ENCODE results near the gene GCNT3. TPM values are rescaled to one million over a fixed set of nuclear protein-coding genes. Genes with fewer than 3 reads are reported as not detected.
"Not testable (repeated sequence)": the region's sequence is repeated elsewhere in the genome, so short reads cannot be mapped to it uniquely, and the experiment has no call there.

GCNT3 gene
- total RNA-seq, 1 donor from 2014 or later: 13.2 TPM

DNA sequence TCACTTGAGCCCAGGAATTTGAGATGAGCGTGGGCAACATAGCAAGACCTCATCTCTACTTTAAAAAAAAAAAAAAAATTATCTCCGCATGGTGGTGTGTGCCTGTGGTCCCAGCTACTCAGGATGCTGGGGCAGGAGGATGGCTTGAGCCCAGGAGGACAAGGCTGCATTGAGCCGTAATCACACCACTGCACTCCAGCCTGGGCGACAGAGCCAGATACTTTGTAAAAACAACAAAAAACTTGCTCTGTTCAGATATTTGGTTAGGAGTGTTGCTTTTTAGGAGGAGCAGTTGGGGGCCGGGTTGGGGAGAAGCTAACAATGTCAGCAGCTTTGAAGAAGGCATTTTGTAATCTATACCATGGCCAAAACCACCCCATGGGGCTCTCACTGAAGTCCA, 4.1 kb downstream of the GCNT3 start:
- H3K4me3 ChIP-seq (ENCODE audit: low read depth, low read length): no peak overlapping the region
- DNase-seq (ENCODE audit: low read depth): no peak
- TF ChIP-seq, protein P1, sequence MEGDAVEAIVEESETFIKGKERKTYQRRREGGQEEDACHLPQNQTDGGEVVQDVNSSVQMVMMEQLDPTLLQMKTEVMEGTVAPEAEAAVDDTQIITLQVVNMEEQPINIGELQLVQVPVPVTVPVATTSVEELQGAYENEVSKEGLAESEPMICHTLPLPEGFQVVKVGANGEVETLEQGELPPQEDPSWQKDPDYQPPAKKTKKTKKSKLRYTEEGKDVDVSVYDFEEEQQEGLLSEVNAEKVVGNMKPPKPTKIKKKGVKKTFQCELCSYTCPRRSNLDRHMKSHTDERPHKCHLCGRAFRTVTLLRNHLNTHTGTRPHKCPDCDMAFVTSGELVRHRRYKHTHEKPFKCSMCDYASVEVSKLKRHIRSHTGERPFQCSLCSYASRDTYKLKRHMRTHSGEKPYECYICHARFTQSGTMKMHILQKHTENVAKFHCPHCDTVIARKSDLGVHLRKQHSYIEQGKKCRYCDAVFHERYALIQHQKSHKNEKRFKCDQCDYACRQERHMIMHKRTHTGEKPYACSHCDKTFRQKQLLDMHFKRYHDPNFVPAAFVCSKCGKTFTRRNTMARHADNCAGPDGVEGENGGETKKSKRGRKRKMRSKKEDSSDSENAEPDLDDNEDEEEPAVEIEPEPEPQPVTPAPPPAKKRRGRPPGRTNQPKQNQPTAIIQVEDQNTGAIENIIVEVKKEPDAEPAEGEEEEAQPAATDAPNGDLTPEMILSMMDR (conservative IDR thresholded peaks at IDR 0.05; ENCODE audit: low read depth, low read length): no peak

DNA sequence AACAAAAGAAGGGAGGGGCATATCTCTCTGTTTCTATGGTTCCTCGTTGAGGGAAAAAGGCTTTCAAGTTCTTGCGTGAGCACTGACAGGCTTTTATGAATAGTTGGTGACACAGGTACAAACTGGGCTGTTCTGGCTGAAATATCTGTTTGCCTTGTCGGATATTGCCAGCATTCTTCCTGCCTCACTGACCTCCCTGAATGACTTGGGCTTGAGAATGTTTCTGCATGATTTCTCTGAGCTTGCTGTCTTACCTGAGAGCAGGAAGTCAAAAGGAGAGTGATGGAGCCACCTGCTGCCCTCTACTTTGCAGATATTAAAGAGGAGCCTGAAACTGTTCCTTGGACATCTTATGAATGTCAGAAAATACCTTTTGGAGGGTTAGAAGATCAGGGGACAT, 4.8 kb downstream of the GCNT3 start:
- TF ChIP-seq, protein P1 (conservative IDR thresholded peaks at IDR 0.05; ENCODE audit: low read depth, low read length): peak; percentile 55
- peak overlapping the region; percentile 12 for H3K4me3 ChIP-seq (ENCODE audit: low read depth, low read length)
- peak; percentile 81 for DNase-seq (ENCODE audit: low read depth)

DNA sequence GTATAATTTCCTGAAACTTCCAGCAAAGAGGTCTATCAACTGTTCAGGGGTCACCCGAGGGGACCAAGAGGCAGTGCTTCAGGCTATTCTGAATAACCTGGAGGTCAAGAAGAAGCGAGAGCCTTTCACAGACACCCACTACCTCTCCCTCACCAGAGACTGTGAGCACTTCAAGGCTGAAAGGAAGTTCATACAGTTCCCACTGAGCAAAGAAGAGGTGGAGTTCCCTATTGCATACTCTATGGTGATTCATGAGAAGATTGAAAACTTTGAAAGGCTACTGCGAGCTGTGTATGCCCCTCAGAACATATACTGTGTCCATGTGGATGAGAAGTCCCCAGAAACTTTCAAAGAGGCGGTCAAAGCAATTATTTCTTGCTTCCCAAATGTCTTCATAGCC, 6.8 kb downstream of the GCNT3 start:
- DNase-seq (ENCODE audit: low read depth): no peak
- no peak overlapping the region for H3K4me3 ChIP-seq (ENCODE audit: low read depth, low read length)
- TF ChIP-seq, protein P1 (conservative IDR thresholded peaks at IDR 0.05; ENCODE audit: low read depth, low read length): no peak

DNA sequence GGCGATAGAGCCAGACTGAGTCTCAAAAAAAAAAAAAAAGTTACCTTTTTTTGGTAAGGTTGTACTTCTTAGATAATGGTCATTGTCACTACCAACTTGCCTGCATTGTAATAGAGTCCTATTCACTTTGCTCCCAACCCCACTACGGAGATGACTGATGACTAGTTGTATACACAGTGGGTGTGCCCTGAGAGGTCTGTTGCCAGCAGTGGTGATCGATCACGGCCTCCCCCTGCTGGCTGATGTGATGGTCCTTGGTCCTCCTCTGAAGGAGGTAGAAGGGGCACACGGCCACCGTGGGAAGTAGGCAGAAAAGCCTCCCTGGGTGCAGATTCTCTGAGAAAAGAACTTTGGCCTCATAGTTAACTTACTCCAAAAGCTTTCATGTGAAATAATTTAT, 10.7 kb downstream of the GCNT3 start:
- DNase-seq (ENCODE audit: low read depth): no peak
- TF ChIP-seq, protein P1 (conservative IDR thresholded peaks at IDR 0.05; ENCODE audit: low read depth, low read length): peak; percentile 63
- H3K4me3 ChIP-seq (ENCODE audit: low read depth, low read length): no peak overlapping the region

DNA sequence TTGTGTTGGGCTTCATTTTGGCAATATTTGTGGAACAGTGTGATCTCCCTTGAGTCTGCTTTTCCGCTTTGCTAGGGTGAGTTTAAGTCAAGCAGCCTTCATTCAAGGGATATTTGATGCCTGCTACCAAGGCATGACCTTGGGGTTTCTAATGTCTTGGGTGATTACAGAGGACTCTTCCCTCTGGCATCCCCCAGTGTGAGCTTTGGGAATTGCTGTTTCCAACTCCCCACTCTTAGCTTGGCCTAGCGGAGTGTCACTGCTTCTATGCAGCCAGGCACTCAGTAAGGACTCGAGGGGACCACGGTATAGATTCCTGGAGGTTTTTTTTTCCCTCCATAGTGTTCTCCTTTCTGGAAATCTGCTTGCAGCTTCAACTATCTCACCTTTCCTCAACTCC, 21.1 kb downstream of the GCNT3 start:
- H3K4me3 ChIP-seq (ENCODE audit: low read depth, low read length): no peak overlapping the region
- TF ChIP-seq, protein P1 (conservative IDR thresholded peaks at IDR 0.05; ENCODE audit: low read depth, low read length): peak; percentile 56
- DNase-seq (ENCODE audit: low read depth): no peak

DNA sequence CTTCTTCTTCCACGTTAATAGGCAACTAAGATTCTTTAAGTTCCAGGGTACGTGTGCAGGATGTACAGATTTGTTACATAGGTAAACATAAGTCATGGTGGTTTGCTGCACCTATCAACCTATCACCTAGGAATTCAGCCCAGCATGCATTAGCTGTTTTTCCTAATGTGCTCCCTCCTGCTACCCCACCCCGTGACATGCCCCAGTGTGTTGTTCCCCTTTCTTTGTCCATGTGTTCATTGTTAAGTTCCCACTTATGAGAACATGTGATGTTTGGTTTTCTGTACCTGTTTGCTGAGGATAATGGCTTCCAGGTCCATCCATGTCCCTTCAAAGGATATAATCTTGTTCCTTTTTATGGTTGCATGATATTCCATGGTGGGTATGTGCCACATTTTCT, 24.6 kb downstream of the GCNT3 start:
- TF ChIP-seq, protein P1 (conservative IDR thresholded peaks at IDR 0.05; ENCODE audit: low read depth, low read length): no peak
- no peak for DNase-seq (ENCODE audit: low read depth)
- no peak overlapping the region for H3K4me3 ChIP-seq (ENCODE audit: low read depth, low read length)

DNA sequence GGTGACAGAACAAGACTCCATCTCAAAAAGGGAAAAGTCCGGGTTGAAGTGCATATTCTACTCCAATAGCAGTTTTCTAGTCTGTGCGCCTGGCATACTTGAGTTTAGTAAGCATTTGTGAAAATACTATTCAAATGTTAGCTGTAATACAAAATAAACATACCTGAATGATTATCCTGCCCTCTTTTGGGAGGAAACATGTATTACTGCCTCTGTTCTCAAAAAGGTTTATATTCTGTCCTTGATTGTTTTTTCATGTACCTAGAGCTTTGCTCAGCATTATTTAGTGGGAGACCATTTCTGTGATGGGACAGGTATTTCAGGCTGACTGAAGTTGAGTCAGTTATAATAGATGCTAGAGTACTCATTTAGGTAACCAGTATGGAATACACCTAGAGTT, 25.9 kb downstream of the GCNT3 start:
- DNase-seq (ENCODE audit: low read depth): not testable (repeated sequence)

DNA sequence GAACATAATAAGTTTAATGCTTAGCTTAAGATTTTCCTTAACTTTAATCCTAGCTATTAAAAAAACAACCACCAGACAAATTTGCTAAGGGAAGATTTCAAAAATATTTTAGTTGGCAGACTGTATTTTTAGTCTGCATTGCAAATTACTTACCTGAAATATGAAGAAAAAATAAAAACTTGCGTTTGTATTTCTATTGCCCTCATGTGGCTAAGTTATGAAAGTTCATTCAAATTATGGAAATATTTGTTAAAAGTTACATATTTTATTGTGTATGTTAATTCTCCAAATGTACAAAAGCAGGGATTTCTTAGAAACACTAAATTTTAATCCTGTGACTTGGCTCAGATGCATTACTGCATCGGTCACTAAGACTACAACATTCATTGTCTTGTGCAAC, 30.8 kb downstream of the GCNT3 start:
- no peak for DNase-seq (ENCODE audit: low read depth)
- H3K4me3 ChIP-seq (ENCODE audit: low read depth, low read length): no peak overlapping the region
- TF ChIP-seq, protein P1 (conservative IDR thresholded peaks at IDR 0.05; ENCODE audit: low read depth, low read length): no peak

More for the DNA sequence above, 25.9 kb downstream of the GCNT3 start:
- H3K4me3 ChIP-seq (ENCODE audit: low read depth, low read length): not testable (repeated sequence)
